GM12892 (cell line): ENCODE measurements around the gene ITSN1.
A peak's percentile ranks its signal among the peaks of the same experiment; 100 is the strongest.

Experiments used
- DNase-seq: peaks from one replicate; pipeline ENCODE4 v3.0.0; 2011; ENCODE audit not compliant: insufficient read length
- FAIRE-seq: peaks from 2 replicates; lab custom pipeline; 2011; peaks lifted over from hg19 to GRCh38; lab: Jason Lieb, UNC
- POLR2A ChIP-seq: IDR thresholded peaks from 2 replicates; pipeline ENCODE4 v1.6.1; 2011; ENCODE audit warnings: low read depth, low read length, control low read depth
- POLR2AphosphoS5 ChIP-seq: IDR thresholded peaks from 2 replicates; pipeline ENCODE4 v1.6.1; 2011; ENCODE audit warnings: low read depth, low read length, control low read depth
- TAF1 ChIP-seq: IDR thresholded peaks from 2 replicates; pipeline ENCODE4 v1.6.1; 2011; ENCODE audit warnings: low read depth, mild to moderate bottlenecking, control low read depth, low read length, borderline replicate concordance

Gene ITSN1

DNA sequence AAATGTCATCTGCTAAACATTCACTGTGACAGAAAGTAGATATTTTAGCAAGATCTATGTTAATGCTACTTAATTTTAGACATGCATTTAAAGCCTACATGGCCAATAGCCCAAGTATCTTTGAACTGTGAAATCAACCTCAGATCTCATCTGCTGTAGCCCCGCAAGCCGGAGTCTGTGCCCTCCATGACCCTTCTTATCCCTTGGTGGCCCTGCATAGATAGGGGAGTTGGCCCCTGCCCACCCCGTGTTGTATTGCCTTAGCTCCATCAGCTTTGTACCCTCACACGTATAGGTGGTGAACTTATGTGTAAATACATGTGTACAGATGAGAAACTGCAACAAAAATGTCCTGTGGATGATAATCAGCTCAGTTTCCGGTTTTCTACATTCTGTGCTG, 254.8 kb downstream of the ITSN1 start:
- DNase-seq, result no peak
- no peak for FAIRE-seq
- no peak for TF ChIP-seq POLR2AphosphoS5
- TF ChIP-seq POLR2A, result no peak
- TF ChIP-seq TAF1, result no peak

- TF ChIP-seq POLR2AphosphoS5, result no peak
- TF ChIP-seq TAF1, result no peak
- TF ChIP-seq POLR2A, result no peak
- FAIRE-seq, result no peak
These were observed 255.4 kb downstream of the ITSN1 start for GRCh38 chr21:33897739-33898138.

GRCh38 chr21:33898586-33898985, 256.3 kb downstream of the ITSN1 start:
- DNase-seq (no peak), FAIRE-seq (no peak)
- TF ChIP-seq TAF1 (no peak), POLR2A (no peak), POLR2AphosphoS5 (no peak)

More at GRCh38 chr21:33897739-33898138, 255.4 kb downstream of the ITSN1 start:
- no peak for DNase-seq

GRCh38 chr21:33899199-33899598, 256.9 kb downstream of the ITSN1 start:
- TF ChIP-seq TAF1, result no peak
- TF ChIP-seq POLR2A, result no peak
- no peak for TF ChIP-seq POLR2AphosphoS5
- FAIRE-seq (no peak), DNase-seq (no peak)

- no peak for FAIRE-seq
- TF ChIP-seq POLR2AphosphoS5 (no peak), TAF1 (no peak), POLR2A (no peak)
- no peak for DNase-seq
These were observed 259.3 kb downstream of the ITSN1 start for GRCh38 chr21:33901412-33902288.

DNA sequence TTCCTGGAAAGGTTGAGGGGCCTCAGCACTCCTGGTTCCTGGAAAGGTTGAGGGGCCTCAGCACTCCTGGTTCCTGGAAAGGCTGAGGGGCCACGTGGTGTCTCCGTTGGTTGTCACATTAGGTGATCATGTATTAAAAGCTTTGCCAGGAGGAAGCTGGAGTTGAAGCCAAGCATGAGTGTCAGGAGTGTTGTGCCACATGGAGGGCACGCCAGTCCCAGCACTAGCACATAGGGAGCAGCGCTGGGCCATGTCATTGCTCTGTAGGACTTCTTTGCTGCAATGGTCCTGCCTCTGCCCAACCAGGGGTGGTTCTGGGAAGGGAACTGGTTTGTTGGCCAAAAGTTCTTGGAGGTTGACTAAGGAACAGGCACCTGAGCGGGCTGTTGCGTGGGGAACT, 260.0 kb downstream of the ITSN1 start:
- TF ChIP-seq POLR2A, result no peak
- no peak for TF ChIP-seq TAF1
- TF ChIP-seq POLR2AphosphoS5, result no peak
- DNase-seq (no peak), FAIRE-seq (no peak)

DNA sequence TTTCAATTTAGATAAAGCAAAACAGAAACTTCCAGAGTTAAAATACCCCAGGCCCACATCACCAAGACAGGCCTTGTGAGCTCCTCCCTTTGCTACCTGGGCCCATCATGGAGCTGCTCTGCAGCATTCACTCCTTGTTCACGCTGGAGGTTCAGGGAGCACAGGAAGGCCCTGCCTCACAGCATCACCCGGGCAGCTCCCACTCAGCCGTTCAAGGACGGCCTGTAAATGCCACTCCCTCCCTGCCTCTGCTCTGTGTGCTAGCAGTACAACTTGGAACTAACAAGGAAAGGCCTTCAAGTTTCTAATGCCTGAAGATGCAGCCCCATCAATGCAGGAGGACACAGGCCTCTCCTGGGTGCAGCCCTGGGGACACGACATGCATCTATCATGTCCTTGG, 261.7 kb downstream of the ITSN1 start:
- FAIRE-seq (no peak), DNase-seq (no peak)
- TF ChIP-seq TAF1, result no peak
- TF ChIP-seq POLR2A, result no peak
- no peak for TF ChIP-seq POLR2AphosphoS5

DNA sequence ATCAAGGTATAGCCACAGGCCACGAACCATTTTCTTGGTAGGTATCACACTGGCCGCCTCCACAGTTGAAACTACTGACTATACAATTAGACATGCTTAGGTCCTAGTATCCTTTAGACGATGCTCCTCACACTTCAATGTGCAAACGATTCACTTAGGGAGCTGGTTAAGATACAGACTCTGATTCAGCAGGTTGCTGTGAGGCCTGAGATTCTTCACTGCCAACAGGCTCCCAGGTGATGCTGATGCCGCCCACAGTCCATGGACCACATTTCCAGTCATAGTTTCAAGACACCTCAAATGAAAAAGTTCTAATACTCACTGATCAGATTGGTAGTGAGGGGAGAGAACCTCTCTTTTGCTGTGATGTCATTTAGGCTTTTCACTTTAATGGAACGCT, 266.5 kb downstream of the ITSN1 start:
- TF ChIP-seq TAF1 (no peak), POLR2AphosphoS5 (no peak), POLR2A (no peak)
- DNase-seq, result no peak
- no peak for FAIRE-seq

DNA sequence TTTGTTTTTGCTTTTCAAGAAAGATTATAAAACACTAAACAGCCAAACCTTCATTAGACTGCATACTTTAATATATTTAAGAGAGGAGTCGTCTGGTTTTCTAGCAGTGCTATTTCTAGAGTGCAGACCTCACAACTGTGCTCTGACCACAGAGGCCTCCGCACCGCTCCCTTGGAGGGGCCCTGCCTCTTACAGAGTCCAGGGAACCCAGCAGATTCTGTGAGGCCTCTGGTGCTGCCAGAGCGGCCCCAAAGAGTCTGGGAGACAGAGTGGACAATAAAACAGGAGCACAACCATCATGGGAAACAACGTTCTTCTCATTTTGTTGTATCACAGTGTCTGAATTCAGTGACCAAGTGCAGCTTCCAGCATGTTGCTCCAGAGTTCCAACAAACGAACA, 267.5 kb downstream of the ITSN1 start:
- no peak for DNase-seq
- FAIRE-seq, result no peak
- TF ChIP-seq POLR2AphosphoS5 (no peak), POLR2A (no peak), TAF1 (no peak)

GRCh38 chr21:33914188-33914587, 271.9 kb downstream of the ITSN1 start:
- DNase-seq, result no peak
- TF ChIP-seq POLR2A (no peak), POLR2AphosphoS5 (no peak)
- FAIRE-seq, result no peak

DNA sequence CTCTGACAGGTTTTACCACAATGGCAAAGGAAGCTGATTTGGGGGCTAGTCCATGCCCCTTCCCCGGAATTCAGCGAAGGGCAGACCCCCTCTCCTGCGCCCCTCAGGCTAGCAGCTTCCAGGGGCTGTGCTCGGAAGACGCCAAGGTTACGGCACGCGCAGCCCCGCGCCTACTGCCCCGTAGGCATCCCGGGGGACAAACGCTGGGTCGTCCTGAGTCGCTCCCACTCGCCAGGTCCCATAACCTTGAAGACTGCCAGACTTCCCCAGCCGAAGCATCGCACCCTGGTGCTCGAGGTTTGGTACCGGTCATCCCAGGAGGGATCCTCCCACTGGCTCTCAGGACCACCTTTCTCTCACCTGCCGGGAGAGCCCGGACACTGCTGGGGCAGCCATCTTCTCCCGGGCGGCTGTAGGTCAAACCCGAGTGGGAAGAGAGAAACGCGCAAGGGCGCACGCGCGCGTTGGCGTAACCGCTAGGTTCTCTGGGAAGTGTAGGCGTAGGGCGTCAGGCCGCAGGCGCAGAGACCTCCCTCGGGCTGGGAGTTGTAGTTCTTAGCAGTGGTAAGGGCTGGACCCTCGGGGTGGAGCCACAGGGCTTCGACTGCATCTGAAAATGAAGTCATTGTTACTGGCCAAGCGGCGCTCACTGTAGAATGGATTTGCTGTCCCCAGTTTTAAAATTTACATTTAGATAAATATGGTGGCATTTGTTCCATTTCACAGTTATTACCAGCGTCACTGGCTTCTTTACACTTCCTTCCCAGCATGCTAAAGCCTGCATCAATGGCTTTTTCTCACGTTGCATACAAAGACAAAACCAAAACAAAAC, 273.3 kb downstream of the ITSN1 start, which contains the start of gene ATP5PO:
ATP5PO (minus strand) TSS at position 437 of the 832 bp plus-strand sequence; CDS start at position 396, 41 bp downstream.
- DNase-seq (peak; percentile 81), FAIRE-seq (peak; percentile 97)
- TF ChIP-seq POLR2AphosphoS5, result peak; percentile 93
- peak; percentile 91 for TF ChIP-seq TAF1
- peak; percentile 97 for TF ChIP-seq POLR2A
